ENCODE data around the gene TFEC.
A peak's percentile ranks its signal among the peaks of the same experiment; 100 is the strongest.

TFEC gene

DNA sequence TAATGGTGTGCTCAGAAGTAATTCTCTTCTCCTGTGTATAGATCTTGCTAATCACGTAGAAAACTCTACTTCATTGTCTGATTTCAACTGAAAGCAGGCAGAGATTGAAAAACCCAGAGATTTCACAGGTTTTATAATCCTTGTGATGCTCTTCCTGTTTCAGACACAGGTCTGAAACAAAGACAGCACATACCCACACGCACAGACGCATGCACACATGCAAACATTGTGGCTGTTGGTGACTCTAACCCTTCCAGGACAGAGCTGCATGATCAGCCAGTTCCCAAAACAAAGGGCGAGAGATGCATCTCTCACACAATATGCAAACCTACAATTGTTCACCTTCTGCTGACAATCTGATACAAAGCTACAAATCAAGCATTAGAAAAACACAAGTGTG is 11.1 kb upstream of the TFEC start:
- H3K4me2 ChIP-seq (ENCODE audit: low read length): no peak overlapping the region
- no peaks in the 10 kb centered on the region for H3K36me3 ChIP-seq (ENCODE audit: control insufficient read depth in 1 of 2, insufficient read depth in 2 of 2, low read length in 2 of 2)
- no CpG with 5 or more reads among the region's 4 CpGs for WGBS (ENCODE audit: extremely low coverage, insufficient coverage, insufficient read length)
- no peak overlapping the region for H2AK5ac ChIP-seq (ENCODE audit: low read length)
- H3K79me1 ChIP-seq (ENCODE audit: low read length): no peaks in the 10 kb centered on the region
- no peak overlapping the region for H3K4ac ChIP-seq (ENCODE audit: low read depth, low read length)
- H4K12ac ChIP-seq (ENCODE audit: low read depth, low read length): no peak overlapping the region
- no peak overlapping the region for H3K23ac ChIP-seq (ENCODE audit: low read length)
- H3K27ac ChIP-seq (ENCODE audit: low read depth, low read length): no peak overlapping the region
- H2BK12ac ChIP-seq (ENCODE audit: low read length): no peak overlapping the region
- H2BK5ac ChIP-seq (ENCODE audit: low read depth, low read length, poor library complexity): no peak overlapping the region
- no peak overlapping the region for H3K18ac ChIP-seq (ENCODE audit: low read length)
- H3K9ac ChIP-seq (ENCODE audit: low read length): no peak overlapping the region
- H4K91ac ChIP-seq (ENCODE audit: low read depth, low read length): no peak overlapping the region
- H2BK120ac ChIP-seq (ENCODE audit: insufficient read depth, low read length, poor library complexity): no peak overlapping the region
- no peak overlapping the region for H3K14ac ChIP-seq (ENCODE audit: low read length)
- no peaks in the 10 kb centered on the region for H3K79me2 ChIP-seq (ENCODE audit: control insufficient read depth, insufficient read depth, low read length, poor library complexity)
- no peak overlapping the region for H3K4me3 ChIP-seq (ENCODE audit: low read depth, low read length)
- H4K8ac ChIP-seq (ENCODE audit: low read depth, low read length): no peak overlapping the region
- no peaks in the 10 kb centered on the region for H3K27me3 ChIP-seq (ENCODE audit: insufficient read depth, low read length)
- no peaks in the 10 kb centered on the region for H3K4me1 ChIP-seq (ENCODE audit: control insufficient read depth in 1 of 2, insufficient read depth in 2 of 2, low read length in 2 of 2)
- no peak for DNase-seq
- no peak overlapping the region for H2AFZ ChIP-seq (ENCODE audit: insufficient read depth, low read length, poor library complexity)
- H3K9me3 ChIP-seq (ENCODE audit: insufficient read depth, low read depth, low read length): no peaks in the 10 kb centered on the region

GRCh38 chr7:116037401-116037800 is 6.8 kb upstream of the TFEC start:
- no peak overlapping the region for H3K18ac ChIP-seq (ENCODE audit: low read length)
- no peak overlapping the region for H3K23ac ChIP-seq (ENCODE audit: low read length)
- H3K9me3 ChIP-seq (ENCODE audit: insufficient read depth, low read depth, low read length): no peaks in the 10 kb centered on the region
- H2AFZ ChIP-seq (ENCODE audit: insufficient read depth, low read length, poor library complexity): no peak overlapping the region
- H4K12ac ChIP-seq (ENCODE audit: low read depth, low read length): no peak overlapping the region
- WGBS (ENCODE audit: extremely low coverage, insufficient coverage, insufficient read length): no CpG with 5 or more reads among the region's 2 CpGs
- H3K4me3 ChIP-seq (ENCODE audit: low read depth, low read length): no peak overlapping the region
- DNase-seq: no peak
- no peak overlapping the region for H3K14ac ChIP-seq (ENCODE audit: low read length)
- no peaks in the 10 kb centered on the region for H3K27me3 ChIP-seq (ENCODE audit: insufficient read depth, low read length)
- no peak overlapping the region for H2BK12ac ChIP-seq (ENCODE audit: low read length)
- no peak overlapping the region for H2AK5ac ChIP-seq (ENCODE audit: low read length)
- no peaks in the 10 kb centered on the region for H3K79me1 ChIP-seq (ENCODE audit: low read length)
- H3K4me1 ChIP-seq (ENCODE audit: control insufficient read depth in 1 of 2, insufficient read depth in 2 of 2, low read length in 2 of 2): no peaks in the 10 kb centered on the region
- H2BK5ac ChIP-seq (ENCODE audit: low read depth, low read length, poor library complexity): no peak overlapping the region
- H4K91ac ChIP-seq (ENCODE audit: low read depth, low read length): no peak overlapping the region
- no peak overlapping the region for H4K8ac ChIP-seq (ENCODE audit: low read depth, low read length)
- no peaks in the 10 kb centered on the region for H3K79me2 ChIP-seq (ENCODE audit: control insufficient read depth, insufficient read depth, low read length, poor library complexity)
- no peaks in the 10 kb centered on the region for H3K36me3 ChIP-seq (ENCODE audit: control insufficient read depth in 1 of 2, insufficient read depth in 2 of 2, low read length in 2 of 2)
- no peak overlapping the region for H3K27ac ChIP-seq (ENCODE audit: low read depth, low read length)
- H3K4ac ChIP-seq (ENCODE audit: low read depth, low read length): no peak overlapping the region
- H3K9ac ChIP-seq (ENCODE audit: low read length): no peak overlapping the region
- no peak overlapping the region for H2BK120ac ChIP-seq (ENCODE audit: insufficient read depth, low read length, poor library complexity)
- H3K4me2 ChIP-seq (ENCODE audit: low read length): no peak overlapping the region

DNA sequence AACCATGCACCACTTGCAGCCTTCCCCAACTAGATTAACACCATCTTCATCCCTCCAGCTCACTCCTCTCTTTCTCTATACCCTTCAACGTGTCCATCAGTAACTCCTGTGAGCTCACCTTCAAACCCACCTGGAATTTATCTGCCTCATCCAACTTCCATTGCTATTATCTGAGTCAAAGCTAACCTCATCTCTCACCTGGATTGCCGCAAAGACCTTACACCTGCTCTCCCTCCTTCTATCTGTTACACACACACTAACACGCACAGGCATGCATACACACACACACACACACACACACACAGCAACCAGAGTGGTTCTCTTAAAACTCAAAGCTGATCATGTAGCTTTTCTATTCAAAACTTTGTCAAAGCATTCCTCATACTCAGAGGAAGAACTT is 3.8 kb upstream of the TFEC start:
- no peak overlapping the region for H2BK12ac ChIP-seq (ENCODE audit: low read length)
- no peak overlapping the region for H3K4me3 ChIP-seq (ENCODE audit: low read depth, low read length)
- H3K79me1 ChIP-seq (ENCODE audit: low read length): no peaks in the 10 kb centered on the region
- no peak overlapping the region for H3K4me2 ChIP-seq (ENCODE audit: low read length)
- WGBS (ENCODE audit: extremely low coverage, insufficient coverage, insufficient read length): no CpG with 5 or more reads among the region's 3 CpGs
- no peaks in the 10 kb centered on the region for H3K9me3 ChIP-seq (ENCODE audit: insufficient read depth, low read depth, low read length)
- no peak overlapping the region for H3K14ac ChIP-seq (ENCODE audit: low read length)
- H3K4me1 ChIP-seq (ENCODE audit: control insufficient read depth in 1 of 2, insufficient read depth in 2 of 2, low read length in 2 of 2): no peaks in the 10 kb centered on the region
- H3K27ac ChIP-seq (ENCODE audit: low read depth, low read length): no peak overlapping the region
- no peak overlapping the region for H4K8ac ChIP-seq (ENCODE audit: low read depth, low read length)
- H3K4ac ChIP-seq (ENCODE audit: low read depth, low read length): no peak overlapping the region
- H3K79me2 ChIP-seq (ENCODE audit: control insufficient read depth, insufficient read depth, low read length, poor library complexity): no peaks in the 10 kb centered on the region
- H4K91ac ChIP-seq (ENCODE audit: low read depth, low read length): no peak overlapping the region
- H3K36me3 ChIP-seq (ENCODE audit: control insufficient read depth in 1 of 2, insufficient read depth in 2 of 2, low read length in 2 of 2): no peaks in the 10 kb centered on the region
- H3K27me3 ChIP-seq (ENCODE audit: insufficient read depth, low read length): no peaks in the 10 kb centered on the region
- no peak overlapping the region for H2AK5ac ChIP-seq (ENCODE audit: low read length)
- peak; percentile 41 to 50 for DNase-seq
- no peak overlapping the region for H4K12ac ChIP-seq (ENCODE audit: low read depth, low read length)
- H2BK5ac ChIP-seq (ENCODE audit: low read depth, low read length, poor library complexity): no peak overlapping the region
- no peak overlapping the region for H3K23ac ChIP-seq (ENCODE audit: low read length)
- no peak overlapping the region for H2BK120ac ChIP-seq (ENCODE audit: insufficient read depth, low read length, poor library complexity)
- no peak overlapping the region for H2AFZ ChIP-seq (ENCODE audit: insufficient read depth, low read length, poor library complexity)
- H3K9ac ChIP-seq (ENCODE audit: low read length): no peak overlapping the region
- no peak overlapping the region for H3K18ac ChIP-seq (ENCODE audit: low read length)

GRCh38 chr7:116032886-116033285 is 2.3 kb upstream of the TFEC start:
- no peak overlapping the region for H2AFZ ChIP-seq (ENCODE audit: insufficient read depth, low read length, poor library complexity)
- no peak overlapping the region for H3K23ac ChIP-seq (ENCODE audit: low read length)
- no peak overlapping the region for H4K12ac ChIP-seq (ENCODE audit: low read depth, low read length)
- H3K79me2 ChIP-seq (ENCODE audit: control insufficient read depth, insufficient read depth, low read length, poor library complexity): no peaks in the 10 kb centered on the region
- no peaks in the 10 kb centered on the region for H3K79me1 ChIP-seq (ENCODE audit: low read length)
- WGBS (ENCODE audit: extremely low coverage, insufficient coverage, insufficient read length): no CpG with 5 or more reads among the region's 2 CpGs
- H3K4me3 ChIP-seq (ENCODE audit: low read depth, low read length): no peak overlapping the region
- H3K14ac ChIP-seq (ENCODE audit: low read length): no peak overlapping the region
- H4K91ac ChIP-seq (ENCODE audit: low read depth, low read length): no peak overlapping the region
- DNase-seq: no peak
- H3K27me3 ChIP-seq (ENCODE audit: insufficient read depth, low read length): no peaks in the 10 kb centered on the region
- H3K36me3 ChIP-seq (ENCODE audit: control insufficient read depth in 1 of 2, insufficient read depth in 2 of 2, low read length in 2 of 2): no peaks in the 10 kb centered on the region
- H3K9me3 ChIP-seq (ENCODE audit: insufficient read depth, low read depth, low read length): no peaks in the 10 kb centered on the region
- no peak overlapping the region for H4K8ac ChIP-seq (ENCODE audit: low read depth, low read length)
- H3K4me1 ChIP-seq (ENCODE audit: control insufficient read depth in 1 of 2, insufficient read depth in 2 of 2, low read length in 2 of 2): no peaks in the 10 kb centered on the region
- H3K4ac ChIP-seq (ENCODE audit: low read depth, low read length): no peak overlapping the region
- no peak overlapping the region for H3K27ac ChIP-seq (ENCODE audit: low read depth, low read length)
- H2BK120ac ChIP-seq (ENCODE audit: insufficient read depth, low read length, poor library complexity): no peak overlapping the region
- no peak overlapping the region for H2BK12ac ChIP-seq (ENCODE audit: low read length)
- no peak overlapping the region for H3K18ac ChIP-seq (ENCODE audit: low read length)
- H3K4me2 ChIP-seq (ENCODE audit: low read length): no peak overlapping the region
- no peak overlapping the region for H2AK5ac ChIP-seq (ENCODE audit: low read length)
- no peak overlapping the region for H2BK5ac ChIP-seq (ENCODE audit: low read depth, low read length, poor library complexity)
- no peak overlapping the region for H3K9ac ChIP-seq (ENCODE audit: low read length)

Measured in trophoblast cell (in vitro differentiated cells and primary cell).